NCI-H2171 (cell line): ENCODE measurements around the gene TEC.

Source experiments
- DNase-seq: peaks from one replicate; lab custom pipeline; 2025; lab: John Stamatoyannopoulos, UW

Gene TEC

GRCh38 chr4:48163746-48164145, 105.9 kb downstream of the TEC start:
- no peak for DNase-seq

- DNase-seq: no peak
Measured at GRCh38 chr4:48162162-48162561, 107.5 kb downstream of the TEC start.

- no peak for DNase-seq
Measured at GRCh38 chr4:48157271-48157670, 112.4 kb downstream of the TEC start.

- no peak for DNase-seq
Measured at GRCh38 chr4:48156423-48156822, 113.2 kb downstream of the TEC start.

GRCh38 chr4:48153791-48154550, 115.7 kb downstream of the TEC start:
- no peak for DNase-seq

- DNase-seq: no peak
Measured at GRCh38 chr4:48152259-48152658, 117.4 kb downstream of the TEC start.

- no peak for DNase-seq
Measured at GRCh38 chr4:48149827-48150370, 119.7 kb downstream of the TEC start.

GRCh38 chr4:48147621-48148020, 122.0 kb downstream of the TEC start:
- DNase-seq: no peak

- no peak for DNase-seq
Measured at GRCh38 chr4:48141048-48141447, 128.6 kb downstream of the TEC start.

- no peak for DNase-seq
Measured at GRCh38 chr4:48139691-48140090, 129.9 kb downstream of the TEC start.

GRCh38 chr4:48138936-48139335, 130.7 kb downstream of the TEC start:
- no peak for DNase-seq

- DNase-seq: no peak
Measured at GRCh38 chr4:48138511-48138910, 131.1 kb downstream of the TEC start.

GRCh38 chr4:48137846-48138245, 131.8 kb downstream of the TEC start:
- DNase-seq: no peak

GRCh38 chr4:48134081-48134480, 135.6 kb downstream of the TEC start, which contains the start of gene TXK:
Gene TXK, minus strand, starts transcription at chr4:48134250. Its CDS starts 80 bp downstream, at chr4:48134170.
- DNase-seq: no peak

GRCh38 chr4:48133669-48134068, 136.0 kb downstream of the TEC start:
- no peak for DNase-seq

GRCh38 chr4:48131736-48132135, 137.9 kb downstream of the TEC start:
- no peak for DNase-seq

- no peak for DNase-seq
Measured at GRCh38 chr4:48130100-48130499, 139.5 kb downstream of the TEC start.

GRCh38 chr4:48129307-48130014, 140.2 kb downstream of the TEC start:
- DNase-seq: no peak

- no peak for DNase-seq
Measured at GRCh38 chr4:48127682-48128404, 141.8 kb downstream of the TEC start.

GRCh38 chr4:48127231-48127630, 142.4 kb downstream of the TEC start:
- DNase-seq: no peak

- DNase-seq: no peak
Measured at GRCh38 chr4:48126621-48127020, 143.0 kb downstream of the TEC start.

- no peak for DNase-seq
Measured at GRCh38 chr4:48124870-48125269, 144.8 kb downstream of the TEC start.

- DNase-seq: no peak
Measured at GRCh38 chr4:48122756-48123155, 146.9 kb downstream of the TEC start.
